GM12875 (cell line): ENCODE results near the gene SLC25A38.
"Not testable (repeated sequence)": the region's sequence is repeated elsewhere in the genome, so short reads cannot be mapped to it uniquely, and the experiment has no call there.

Source experiments
- H3K4me3 ChIP-seq: one replicate; pipeline ENCODE4 v1.5.1; 2011; ENCODE audit warnings: low read depth, low read length, control low read depth
- TF ChIP-seq, protein P1 (sequence below): IDR thresholded peaks from 2 replicates; pipeline ENCODE4 v1.5.1; 2011; ENCODE audit warnings: low read depth, mild to moderate bottlenecking, control low read depth, inconsistent platforms, low read length, moderate library complexity, borderline replicate concordance; ENCODE audit not compliant: insufficient read depth

The SLC25A38 gene

DNA sequence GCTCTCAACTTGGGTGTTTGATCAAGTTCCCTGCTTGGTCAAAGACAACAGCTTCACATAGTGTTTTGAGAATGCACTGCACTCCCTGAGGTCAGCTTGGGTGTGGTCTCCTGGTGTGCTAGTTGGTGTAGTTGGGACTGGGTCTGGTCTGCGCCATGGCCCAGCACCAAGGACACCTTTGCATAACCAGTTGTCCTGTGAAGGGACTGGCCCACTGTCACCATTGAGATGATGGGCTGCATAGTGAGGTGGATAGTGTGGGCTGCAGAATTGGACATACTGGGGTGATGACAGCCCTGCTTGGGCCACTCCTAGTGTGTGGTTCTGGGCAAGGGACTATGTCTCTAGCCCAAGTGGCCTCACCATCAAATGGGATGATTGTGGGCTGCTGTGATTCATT lies 32.8 kb downstream of the SLC25A38 start:
- no peak overlapping the region for H3K4me3 ChIP-seq
- TF ChIP-seq, protein P1, sequence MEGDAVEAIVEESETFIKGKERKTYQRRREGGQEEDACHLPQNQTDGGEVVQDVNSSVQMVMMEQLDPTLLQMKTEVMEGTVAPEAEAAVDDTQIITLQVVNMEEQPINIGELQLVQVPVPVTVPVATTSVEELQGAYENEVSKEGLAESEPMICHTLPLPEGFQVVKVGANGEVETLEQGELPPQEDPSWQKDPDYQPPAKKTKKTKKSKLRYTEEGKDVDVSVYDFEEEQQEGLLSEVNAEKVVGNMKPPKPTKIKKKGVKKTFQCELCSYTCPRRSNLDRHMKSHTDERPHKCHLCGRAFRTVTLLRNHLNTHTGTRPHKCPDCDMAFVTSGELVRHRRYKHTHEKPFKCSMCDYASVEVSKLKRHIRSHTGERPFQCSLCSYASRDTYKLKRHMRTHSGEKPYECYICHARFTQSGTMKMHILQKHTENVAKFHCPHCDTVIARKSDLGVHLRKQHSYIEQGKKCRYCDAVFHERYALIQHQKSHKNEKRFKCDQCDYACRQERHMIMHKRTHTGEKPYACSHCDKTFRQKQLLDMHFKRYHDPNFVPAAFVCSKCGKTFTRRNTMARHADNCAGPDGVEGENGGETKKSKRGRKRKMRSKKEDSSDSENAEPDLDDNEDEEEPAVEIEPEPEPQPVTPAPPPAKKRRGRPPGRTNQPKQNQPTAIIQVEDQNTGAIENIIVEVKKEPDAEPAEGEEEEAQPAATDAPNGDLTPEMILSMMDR = no peak

DNA sequence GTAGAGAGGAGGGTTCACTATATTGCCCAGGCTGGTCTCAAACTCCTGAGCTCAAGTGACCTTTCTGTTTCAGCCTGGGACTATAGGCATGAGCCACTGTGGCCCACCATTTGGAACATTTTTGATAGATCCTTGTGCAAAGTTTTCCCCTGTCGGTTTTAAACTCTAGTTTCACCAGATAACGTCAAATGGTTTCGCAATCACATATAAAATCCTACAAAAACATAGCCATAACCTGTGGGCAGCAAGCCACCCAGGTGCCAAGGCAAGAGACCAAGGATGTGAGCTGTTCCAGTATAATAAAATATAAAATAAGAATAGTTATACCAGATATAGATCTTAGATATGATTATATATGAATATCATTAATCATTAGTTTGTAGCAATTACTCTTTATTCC lies 33.8 kb downstream of the SLC25A38 start:
- H3K4me3 ChIP-seq = not testable (repeated sequence)

DNA sequence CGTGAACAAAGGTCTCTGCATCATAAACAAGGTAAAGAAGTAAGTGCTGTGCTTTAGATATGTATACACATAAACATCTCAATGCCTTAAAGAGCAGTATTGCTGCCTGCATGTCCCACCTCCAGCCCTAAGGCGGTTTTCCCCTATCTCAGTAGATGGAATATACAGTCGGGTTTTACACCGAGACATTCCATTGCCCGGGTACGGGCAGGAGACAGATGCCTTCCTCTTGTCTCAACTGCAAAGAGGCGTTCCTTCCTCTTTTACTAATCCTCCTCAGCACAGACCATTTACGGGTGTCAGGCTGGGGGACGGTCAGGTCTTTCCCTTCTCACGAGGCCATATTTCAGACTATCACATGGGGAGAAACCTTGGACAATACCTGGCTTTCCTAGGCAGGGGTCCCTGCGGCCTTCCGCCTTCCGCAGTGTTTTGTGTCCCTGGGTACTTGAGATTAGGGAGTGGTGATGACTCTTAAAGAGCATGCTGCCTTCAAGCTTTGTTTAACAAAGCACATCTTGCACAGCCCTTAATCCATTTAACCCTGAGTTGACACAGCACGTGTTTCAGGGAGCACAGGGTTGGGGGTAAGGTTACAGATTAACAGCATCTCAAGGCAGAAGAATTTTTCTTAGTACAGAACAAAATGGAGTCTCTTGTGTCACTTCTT lies 35.5 kb downstream of the SLC25A38 start:
- not testable (repeated sequence) for H3K4me3 ChIP-seq

DNA sequence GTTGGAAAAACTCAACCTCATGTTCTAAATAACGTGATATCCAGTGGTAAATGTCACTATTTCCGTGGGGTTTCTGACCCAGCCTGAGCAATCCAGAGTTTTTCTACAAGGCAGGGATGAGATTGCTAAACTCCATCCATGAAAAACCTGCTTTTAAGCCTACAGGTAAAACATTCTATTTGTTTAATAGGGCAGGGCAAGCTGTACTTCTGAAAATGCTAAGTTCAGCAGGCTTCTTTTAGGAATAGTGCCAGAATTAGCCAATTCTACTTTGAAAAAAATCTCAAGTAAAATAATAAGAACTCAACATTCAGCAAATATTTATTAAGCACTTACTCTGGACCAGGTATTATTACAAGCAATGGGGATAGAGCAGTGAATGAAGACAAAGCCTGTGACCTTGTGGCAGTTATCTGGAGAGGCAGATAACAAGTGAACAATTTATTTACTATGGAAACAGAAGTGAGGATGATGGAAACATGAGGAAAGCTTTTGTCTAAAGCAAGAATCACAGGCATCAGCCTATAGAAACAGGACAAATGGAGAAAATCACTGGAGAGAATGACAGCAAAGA lies 36.7 kb downstream of the SLC25A38 start:
- TF ChIP-seq, protein P1 = no peak

DNA sequence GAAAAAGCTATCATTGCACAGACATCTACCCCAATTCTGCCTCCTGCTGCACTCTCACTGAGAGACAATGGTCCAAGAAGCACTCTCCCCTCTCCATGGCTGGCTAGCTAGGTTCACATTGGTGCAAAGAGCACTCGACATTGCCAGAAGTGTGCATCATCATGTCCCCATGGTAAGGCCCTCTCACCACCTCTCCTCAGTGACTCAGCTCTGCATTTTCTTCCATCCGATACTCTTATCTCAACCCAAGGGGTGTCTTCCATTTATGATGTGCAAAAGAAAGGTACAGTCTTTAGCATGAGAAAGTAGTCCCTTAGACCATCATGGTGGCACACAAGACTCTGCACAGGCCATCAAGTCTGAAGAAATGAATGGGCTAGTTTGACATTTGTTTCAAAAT lies 37.4 kb downstream of the SLC25A38 start:
- no peak overlapping the region for H3K4me3 ChIP-seq
- TF ChIP-seq, protein P1 = no peak

More for the DNA sequence above, 36.7 kb downstream of the SLC25A38 start:
- H3K4me3 ChIP-seq = no peak overlapping the region

DNA sequence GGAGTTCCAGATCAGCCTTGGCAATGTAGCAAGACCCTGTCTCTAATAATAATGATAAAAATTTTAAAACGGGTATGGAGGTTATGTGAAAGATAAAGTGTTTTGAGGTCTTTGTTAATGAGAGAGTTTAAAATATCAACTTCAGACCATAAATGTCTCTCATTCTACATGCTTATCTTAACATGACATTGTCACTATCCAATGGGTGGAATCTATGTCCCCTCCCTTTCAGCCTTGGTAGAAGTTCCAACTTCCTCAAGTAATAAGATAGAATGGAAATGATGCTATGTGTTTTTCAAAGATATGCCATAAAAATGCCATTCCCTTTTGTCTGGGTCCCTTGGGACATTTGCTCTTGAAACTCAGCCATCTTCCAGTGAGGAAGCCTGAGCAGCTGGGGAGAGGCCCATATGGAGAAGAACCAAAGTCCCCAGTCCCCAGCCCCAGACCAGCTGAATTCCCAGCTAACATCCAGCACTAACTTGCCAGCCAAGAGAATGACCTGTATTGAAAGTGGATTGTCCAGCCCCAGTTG lies 40.3 kb downstream of the SLC25A38 start:
- TF ChIP-seq, protein P1 = no peak
- H3K4me3 ChIP-seq = no peak overlapping the region

DNA sequence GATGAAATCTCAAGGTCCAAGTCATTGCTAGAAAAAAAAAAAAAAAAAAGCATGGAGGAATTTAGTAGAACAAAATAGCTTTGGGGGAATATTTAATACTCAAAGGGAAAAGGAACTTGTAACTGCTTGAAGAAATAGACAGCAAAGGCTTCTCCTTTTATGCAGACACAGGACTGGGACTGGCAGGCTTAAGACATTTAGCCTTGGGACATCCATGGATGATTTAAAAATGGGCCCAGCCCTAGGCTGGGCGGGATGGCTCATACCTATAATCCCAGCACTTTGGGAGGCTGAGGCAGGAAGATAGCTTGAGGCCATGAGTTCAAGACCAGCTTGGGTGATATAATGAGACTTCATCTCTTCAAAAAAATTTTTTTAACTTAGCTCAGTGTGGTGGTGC lies 43.1 kb downstream of the SLC25A38 start:
- TF ChIP-seq, protein P1 = no peak
- H3K4me3 ChIP-seq = no peak overlapping the region

DNA sequence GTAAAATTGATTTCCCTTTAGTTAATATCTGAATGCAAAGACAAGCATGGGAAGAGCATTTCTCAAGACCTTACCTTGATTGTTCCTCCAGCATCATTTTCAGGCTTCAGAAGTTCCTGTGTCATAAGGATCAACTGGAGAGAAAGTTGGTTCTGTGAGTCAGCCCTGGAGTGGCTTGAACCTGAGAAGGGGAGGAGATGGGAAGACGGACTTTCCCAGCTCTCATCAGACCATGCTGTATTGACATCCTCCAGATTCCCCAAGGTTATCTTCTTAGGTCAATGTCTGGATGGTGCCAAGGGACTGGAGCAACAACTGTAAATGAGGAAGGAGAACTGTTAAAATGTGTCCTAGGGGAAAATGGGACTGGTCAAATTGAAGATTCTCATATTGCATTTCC lies 44.3 kb downstream of the SLC25A38 start:
- TF ChIP-seq, protein P1 = no peak
- H3K4me3 ChIP-seq = no peak overlapping the region
